Right kidney (tissue), 1 donor: Measurements from ENCODE around the gene EZH1.
"Not testable (repeated sequence)": the region's sequence is repeated elsewhere in the genome, so short reads cannot be mapped to it uniquely, and the experiment has no call there.

Experiments used
- DNase-seq: peaks from one replicate; pipeline ENCODE4 v3.0.0-alpha.2; 2016

The EZH1 gene

DNA sequence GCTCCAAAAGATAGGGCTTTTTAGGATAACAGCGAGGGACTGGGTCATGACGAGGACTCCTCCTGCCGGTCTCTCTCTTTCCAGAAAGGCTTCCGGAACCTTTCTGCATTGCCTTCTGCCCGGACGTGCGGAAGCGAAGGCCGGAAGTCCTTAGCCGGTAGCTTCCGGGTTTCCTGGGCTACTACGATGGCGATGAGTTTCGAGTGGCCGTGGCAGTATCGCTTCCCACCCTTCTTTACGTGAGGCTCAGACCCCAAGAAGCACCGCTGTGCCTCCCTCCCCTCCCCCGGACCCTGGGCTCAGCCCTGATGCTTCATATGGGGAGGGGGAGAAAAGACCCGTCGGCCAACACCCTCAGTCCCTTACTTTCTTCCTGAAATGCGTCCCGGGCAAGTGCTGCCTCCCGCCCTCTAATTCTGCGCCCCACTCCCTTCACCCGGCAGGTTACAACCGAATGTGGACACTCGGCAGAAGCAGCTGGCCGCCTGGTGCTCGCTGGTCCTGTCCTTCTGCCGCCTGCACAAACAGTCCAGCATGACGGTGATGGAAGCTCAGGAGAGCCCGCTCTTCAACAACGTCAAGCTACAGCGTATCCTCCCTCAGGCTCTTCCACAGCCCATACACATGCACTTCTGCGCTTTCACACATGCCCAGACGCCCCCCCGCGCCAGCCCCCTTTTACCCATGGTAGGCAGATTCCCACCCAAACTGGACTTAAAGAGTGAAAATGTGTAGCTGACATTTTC lies 28.6 kb upstream of the EZH1 start, which contains the start of gene VPS25:
Gene VPS25 (plus strand): TSS at position 160 of the 746 bp plus-strand sequence. CDS start 27 bp downstream, at position 187.
- DNase-seq: peak; percentile 82

DNA sequence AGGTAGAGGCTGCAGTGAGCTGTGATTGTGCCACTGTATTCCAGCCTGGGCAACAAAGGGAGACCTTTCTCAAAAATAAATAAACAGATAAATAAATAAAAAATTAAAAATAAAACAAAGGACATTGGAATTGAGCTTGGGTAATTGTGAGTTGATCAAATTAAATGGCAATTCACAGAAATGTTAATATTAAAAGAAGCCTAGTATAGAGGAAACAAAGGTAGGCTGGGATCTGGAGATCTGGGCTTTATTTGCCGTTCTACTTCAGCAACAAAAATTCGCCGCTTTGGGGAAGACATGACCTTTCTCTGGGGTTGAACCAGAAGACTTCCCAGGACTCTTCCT lies 28.1 kb upstream of the EZH1 start:
- no peak for DNase-seq

DNA sequence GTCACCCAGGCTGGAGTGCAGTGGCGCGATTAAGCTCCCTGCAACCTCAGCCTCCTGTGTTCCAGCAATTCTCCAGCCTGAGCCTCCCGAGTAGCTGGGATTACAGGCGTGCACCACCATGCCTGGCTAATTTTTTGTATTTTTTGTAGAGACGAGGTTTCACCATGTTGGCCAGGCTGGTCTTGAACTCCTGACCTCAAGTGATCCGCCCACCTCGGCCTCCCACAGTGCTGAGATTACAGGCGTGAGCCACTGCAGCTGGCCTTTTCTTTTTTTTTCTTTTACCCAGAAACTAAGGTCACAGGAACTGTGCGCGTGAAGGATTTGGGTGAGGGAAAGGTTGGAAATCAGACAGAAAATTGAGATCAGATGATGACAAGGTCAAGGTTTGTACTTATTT lies 25.1 kb upstream of the EZH1 start:
- DNase-seq: not testable (repeated sequence)

DNA sequence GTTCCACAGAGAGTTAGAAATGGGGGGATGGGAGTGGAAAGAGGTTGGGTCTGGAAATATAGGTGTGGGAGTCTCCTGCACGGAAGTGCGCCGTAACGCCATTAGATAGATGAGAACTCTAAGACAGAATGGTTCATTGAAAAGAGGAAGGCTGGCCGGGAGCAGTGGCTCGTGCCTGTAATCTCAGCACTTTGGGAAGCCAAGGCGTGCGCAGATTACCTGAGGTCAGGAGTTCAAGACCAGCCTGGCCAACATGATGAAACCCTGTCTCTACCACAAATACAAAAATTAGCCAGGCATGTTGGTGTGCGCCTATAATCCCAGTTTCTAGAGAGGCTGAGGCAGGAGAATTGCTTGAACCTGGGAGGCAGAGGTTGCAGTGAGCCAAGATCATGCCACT lies 23.2 kb upstream of the EZH1 start:
- not testable (repeated sequence) for DNase-seq

DNA sequence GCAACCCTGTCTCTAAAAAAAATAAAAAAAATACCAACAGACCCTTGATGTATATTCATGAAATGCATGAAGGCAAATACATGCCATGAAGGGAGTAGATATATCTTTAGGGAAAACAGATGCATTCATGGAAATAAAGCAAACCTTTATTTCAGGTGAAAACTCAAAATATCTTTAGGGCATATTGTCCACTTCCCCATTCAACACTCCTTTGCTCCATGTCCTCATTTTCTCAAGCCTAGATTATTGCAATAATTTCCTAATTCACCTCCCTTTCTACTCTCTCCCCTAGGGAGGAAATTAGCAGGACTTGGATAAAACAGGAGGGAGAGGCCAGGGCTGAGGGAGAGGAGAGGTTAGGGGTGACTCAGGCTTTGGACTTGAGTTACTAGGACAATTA lies 22.7 kb upstream of the EZH1 start:
- no peak for DNase-seq

DNA sequence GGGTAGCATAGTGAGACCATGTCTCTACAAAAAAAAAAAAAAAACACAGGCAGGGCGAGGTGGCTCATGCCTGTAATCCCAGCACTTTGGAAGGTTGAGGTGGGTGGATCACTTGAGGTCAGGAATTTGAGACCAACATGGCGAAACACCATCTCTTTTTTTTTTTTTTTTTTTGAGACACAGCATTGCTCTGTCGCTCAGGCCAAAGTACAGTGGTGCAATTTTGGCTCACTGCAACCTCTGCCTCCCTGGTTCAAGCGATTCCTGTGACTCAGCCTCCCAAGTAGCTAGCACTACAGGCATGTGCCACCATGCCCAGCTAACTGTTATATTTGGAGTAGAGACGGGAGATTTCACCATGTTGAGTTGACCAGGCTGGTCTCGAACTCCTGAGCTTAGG lies 21.3 kb upstream of the EZH1 start:
- no peak for DNase-seq

DNA sequence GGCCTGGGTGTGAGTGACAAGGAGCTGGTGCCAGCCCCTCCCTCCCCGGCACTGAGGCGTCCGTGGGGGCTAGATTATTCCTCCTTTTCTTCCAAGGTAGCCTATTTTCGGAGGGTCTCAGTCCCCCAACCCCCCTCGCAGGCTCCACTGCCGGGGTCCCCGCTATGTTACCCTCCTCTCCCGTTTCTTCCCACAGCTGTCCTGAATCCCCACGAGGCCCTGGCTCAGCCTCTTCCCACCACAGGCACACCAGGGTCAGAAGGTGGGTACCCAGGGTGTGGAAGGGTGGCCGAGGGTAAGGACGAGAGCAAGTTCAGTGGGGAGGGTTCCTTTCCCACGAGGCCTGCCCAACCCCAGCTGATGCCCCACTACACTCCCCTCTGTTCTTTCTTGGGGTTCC lies 16.8 kb upstream of the EZH1 start:
- no peak for DNase-seq

DNA sequence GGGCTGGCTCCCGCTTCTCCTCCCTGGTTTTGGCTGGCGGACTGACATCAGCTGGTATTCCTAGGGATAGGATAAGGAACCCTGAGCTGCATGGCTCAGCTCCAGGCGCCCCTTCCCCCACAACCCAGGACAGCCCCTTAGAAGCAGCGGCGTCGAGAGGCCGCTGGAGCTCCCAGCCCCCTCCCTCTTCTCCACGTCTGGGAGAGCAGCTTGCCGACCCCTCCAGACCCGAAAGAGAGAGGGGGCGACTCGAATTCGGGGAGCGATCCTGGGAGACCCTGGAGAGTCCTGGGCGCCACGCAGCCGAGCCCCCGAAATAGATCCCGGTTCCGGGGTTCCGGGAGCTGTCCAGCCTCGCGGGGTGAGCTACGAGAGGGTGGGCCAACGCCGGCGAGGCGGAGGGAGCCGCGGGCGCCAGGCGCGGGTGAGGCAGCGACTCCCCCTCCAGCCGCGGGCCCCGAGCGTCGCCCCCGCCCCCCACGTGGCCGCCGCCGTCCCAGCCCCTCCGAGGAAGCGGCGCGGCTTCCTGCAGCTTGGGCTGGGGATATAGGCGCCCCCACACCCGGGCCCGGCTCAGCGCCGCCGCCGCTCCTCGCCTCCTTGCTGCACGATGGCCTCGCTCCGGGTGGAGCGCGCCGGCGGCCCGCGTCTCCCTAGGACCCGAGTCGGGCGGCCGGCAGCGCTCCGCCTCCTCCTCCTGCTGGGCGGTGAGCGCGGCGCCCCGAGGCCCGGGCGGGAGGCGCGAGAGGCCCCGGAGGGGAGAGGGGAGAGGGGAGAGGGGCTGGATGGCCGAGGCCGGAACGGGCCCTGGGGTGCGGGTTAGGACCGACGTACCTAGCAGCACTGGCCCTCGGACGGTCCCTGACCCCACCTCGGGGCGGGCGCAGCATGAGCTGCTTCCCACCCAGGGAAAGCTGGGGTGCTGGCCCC lies 16.1 kb upstream of the EZH1 start, which contains the start of gene RAMP2:
Gene RAMP2 (plus strand): TSS at position 576 of the 930 bp plus-strand sequence. CDS start 35 bp downstream, at position 611.
- peak; percentile 79 for DNase-seq

DNA sequence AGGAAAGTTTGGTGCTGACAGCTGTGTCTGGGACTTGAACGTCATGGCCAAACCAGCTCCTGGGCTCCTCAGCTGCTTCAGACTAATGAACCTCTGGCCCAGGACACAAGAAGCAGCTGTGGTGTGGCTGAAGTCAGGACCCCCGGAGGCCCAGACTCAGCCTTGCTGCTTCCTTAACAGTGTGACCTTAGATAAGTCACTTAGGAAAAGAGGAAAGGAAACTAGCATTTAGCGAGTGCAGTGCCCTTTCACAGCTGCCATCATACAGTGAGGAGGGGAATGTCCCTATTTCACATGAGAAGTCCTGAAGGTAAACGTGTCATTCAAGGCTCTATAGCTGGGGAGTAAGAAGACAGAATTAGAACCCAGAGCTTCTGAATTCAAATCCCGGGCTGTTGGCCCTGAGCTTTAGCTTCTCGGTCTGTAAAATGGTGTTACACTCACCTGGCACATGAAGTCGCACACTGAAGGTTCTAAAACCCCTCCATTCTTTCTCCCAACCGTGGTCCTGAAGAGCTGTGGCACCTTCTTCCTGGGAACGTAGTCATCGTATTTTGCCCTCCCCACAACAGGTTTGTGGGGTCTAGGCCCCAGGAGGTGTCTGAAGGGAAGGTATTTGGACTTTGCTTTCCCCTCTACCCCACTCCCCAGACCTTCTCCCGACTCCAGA lies 15.3 kb upstream of the EZH1 start:
- DNase-seq: no peak

DNA sequence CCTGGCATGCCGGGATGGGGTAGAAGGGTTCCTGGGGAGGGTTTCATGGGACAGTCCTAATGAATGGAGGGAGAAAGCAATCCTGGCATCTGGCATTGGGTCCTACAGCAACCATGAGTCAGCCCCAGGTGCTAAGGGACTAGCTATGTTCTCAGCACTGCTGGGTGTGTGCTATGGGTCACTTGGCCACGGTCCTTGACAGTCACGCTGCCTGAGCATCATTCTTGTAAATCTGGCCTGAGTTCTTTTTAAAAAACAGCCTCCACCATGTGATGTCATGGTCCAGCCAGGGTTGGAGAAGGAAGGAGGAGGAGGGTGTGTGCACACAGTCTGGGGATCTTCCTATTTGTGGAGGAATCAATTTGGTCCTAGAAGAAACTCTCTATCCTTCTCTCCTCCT lies 9.9 kb upstream of the EZH1 start:
- no peak for DNase-seq

DNA sequence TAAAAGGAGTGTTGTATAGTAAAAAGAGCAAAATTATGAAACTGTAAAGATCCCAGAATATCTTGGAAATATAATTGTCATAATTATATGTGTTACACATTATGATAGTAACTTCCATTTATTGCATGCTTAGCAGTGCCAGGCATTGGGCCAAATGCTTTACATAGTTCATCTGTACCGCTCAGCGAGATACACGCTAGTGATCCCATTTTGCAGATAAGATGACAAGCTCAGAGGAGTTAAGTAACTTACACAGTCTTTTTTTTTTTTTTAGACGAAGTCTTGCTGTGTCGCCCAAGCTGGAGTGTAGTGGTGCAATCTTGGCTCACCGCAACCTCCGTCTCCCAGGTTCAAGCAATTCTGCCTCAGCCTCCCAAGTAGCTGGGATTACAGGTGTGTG lies 6.8 kb upstream of the EZH1 start:
- no peak for DNase-seq

DNA sequence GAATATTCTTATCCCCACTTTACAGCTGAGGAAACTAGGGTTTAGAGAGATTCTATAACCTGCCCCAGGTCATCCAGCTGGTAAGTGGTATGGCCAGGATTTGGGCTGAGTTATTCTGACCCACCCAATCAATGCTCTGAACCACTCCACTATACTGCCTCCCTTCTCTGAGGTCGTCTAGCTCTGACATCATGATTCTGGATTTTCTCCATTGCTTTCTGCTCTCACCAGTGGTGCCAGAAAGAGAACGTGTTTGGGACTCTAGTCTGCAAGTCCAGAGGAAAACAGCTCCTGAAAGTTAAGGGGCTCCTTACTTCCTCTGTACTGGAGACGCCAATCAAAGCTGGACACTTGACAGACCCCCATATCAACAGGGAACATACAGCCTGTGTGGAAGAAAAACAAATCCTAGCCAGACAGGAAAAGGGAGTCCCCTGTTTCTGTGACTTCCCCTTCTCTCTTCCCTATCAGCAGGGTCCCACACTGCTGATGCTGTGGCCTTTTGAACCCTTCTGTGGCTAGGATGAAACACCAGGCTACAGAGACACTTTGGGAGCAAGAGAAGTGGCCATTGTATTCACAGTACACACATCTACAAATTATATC lies 6.0 kb upstream of the EZH1 start:
- DNase-seq: no peak

DNA sequence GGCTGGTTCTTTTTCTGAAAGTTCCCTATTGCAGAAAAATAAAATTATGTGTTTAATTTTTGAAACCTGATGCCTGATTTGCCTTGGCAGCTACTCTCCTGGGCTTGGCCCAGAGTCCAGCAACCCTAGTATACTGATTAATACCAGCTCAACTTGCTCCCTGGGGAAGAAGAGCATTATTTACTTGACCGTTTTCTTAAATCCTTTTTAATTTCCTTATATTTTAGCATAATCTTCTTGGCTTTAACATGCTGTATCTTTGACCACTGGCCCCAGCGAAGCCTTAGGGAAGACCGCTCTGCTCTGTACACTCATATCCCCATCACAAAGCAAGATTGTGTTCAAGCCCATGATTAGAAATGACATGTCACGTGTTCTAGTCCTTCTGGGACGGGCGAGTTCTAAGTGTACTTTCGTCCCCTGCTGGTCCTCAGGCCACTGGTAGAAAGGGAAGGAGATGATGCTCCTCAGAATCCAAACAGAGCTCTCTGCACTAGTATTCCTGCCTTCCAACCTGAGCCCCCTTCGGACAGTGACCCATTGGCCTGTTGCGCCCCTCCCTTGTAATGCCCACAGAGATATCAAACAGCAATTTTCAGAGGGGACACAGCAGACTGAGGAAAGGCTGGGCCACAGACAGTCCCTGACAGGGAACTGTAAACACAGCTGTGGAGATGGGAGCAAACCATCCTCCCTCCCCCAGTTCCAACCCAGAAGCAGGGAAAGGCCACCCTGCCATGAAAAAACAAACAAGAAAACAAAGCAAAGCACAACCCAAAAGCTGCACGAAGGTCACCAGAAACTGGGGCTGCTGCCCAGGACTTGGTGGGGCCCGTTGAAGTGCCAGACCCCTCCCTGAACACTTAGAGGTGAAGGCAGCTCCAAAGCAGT lies 4.3 kb upstream of the EZH1 start:
- DNase-seq: no peak

DNA sequence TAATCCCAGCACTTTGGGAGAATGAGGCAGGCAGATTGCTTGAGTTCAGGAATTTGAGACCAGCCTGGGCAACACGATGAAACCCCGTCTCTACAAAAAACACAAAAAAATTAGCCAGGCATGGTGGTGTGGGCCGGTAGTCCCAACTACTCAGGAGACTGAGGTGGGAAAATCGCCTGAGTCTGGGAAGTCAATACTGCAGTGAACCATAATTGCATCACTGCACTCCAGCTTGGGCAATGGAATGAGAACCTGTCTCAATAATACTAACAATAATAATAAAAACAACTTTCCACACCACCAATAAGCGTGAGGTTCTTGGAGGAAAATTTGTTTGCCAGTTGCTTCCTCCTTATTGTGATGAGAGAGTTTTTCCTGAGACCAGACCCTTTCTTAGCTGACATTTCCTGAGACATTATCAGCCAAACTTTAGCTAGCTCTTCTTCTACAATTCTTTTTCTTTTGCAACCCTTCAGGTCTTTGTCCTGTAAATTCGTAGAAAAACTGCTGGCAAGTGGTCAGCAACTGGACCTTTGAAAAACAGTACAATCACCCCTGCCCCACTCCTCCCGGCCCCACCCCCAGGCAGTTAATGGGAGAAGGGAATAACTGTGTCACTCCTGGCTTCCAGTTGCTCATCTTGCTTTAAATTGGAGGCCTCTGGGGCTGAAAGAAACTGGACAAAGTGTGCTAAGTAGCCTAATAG lies 3.5 kb upstream of the EZH1 start:
- DNase-seq: no peak

DNA sequence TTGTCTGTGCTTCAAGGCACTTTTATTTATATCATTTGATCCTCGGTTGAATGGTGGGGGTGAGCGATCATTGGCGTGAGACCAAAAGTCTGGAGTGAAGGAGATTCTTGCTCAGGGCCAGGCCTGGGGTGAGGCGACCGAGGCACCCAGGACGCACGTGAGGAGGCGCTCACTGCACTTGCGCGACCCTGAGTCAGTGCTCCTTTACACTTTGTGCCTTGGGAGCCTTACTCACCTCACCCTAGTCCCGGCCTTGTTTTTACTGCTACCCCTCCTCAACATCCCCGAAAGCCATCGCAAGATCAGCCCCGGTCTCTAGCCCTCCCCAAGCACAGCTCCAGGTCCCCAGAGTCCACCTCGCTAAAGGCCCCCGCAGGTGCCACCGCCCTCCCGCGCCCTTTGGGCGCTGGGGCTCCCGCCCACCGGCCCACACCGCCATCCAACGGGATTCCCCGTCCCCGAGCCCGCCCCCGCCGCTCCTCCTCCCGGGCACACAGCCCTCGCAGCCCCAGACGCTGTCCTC lies 496 bp downstream of the EZH1 start:
- DNase-seq: peak; percentile 78

DNA sequence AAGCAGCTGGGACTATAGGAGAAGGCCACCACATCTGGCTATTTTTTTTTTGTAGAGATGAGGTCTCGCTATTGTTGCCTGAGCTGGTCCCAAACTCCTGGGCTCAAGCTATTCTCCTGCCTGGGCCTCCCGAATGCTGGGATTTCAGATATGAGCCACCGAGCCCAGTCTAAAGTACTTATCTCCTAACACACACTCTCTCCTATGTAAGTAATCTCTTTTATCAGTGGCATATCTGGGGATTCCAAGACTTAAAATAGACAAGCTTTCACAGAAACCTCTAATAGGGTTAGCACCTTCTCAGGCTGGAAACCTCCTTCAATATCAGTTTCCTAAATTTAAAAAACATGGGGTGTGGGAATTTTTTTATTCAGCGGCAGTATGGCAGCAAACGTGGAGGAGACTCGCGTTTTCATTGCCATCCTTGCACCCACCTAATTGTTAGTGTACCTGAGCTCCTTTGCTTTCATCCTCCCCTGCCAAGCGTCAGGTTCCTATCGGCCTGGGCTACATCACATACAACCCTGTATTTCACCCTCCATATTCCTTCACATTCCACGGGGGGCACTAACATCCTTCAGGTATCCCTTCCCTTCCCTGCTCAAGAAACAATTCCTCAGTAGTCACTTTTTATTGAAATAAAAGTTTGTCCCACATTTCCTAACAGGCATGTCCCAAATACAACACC lies 1.1 kb downstream of the EZH1 start:
- no peak for DNase-seq

DNA sequence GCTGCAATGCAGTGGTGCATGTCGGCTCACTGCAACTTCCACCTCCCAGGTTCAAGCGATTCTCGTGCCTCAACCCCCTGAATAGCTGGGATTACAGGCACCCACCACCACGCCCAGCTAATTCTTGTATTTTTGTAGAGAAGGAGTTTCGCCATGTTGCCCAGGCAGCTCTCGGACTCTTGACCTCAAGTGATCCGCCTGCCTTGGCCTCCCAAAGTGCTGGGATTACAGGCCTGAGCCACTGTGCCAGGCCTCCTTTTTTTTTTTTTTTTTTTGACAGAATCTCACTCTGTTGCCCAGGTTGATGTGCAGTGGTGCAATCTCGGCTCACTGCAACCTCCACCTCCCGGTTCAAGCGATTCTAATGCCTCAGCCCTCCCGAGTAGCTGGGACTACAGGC lies 1.9 kb downstream of the EZH1 start:
- DNase-seq: not testable (repeated sequence)

DNA sequence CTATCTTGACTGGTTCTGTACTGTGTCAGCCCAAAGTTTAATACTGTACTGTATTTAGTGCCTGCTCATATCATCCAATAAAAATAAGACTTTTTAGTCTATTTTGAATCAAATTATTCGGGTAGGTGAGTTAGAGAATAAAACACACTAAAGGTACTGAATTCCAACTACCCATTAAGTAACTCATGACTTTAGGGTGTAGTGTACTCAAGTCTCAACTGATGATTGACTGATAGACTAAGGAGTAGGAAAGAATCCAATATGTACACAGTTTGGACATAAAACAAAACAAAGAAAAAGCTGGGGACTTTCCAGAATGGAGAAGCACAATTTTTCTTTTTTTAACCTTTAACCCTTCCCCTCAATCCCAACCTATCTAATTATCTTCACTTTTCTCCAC lies 4.1 kb downstream of the EZH1 start:
- no peak for DNase-seq

DNA sequence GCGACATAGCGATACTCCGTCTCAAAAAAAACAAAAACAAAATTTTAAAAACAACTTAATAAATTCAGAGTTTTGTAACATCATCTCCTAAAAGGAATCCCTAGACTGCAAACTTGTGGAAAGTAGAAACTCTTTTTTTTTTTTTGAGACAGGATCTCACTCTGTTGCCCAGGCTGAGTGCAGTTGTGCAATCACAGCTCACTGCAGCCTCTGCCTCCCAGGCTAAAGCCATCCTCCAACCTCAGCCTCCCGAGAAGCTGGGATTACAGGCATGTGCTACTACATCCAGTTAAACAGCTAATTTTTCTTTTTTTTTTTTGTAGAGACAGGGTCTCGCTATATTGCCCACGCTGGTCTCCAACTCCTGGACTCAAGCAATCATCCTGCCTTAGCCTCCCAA lies 19.7 kb downstream of the EZH1 start:
- no peak for DNase-seq

DNA sequence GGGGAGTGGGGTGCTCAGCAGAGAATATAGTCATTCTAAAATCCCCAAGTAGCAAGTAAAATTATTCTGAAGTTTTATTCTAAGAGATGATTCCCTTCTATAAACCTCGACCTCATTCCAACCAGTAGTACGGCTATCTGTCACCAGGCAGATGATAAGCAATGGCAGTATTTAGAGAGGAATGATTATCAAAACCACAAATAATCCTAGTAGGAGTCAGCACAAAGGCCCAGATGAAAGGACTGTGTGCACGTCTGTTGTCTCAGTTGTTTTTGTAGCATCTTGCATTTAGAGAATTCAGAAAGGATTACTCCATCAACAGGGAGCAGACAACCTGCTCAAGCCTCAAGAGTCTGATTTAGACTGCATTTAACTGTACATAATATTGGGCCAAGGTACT lies 21.2 kb downstream of the EZH1 start:
- DNase-seq: no peak
